ENCODE data around the gene PRICKLE2.
"Not testable (repeated sequence)": the region's sequence is repeated elsewhere in the genome, so short reads cannot be mapped to it uniquely, and the experiment has no call there.

PRICKLE2 gene

DNA sequence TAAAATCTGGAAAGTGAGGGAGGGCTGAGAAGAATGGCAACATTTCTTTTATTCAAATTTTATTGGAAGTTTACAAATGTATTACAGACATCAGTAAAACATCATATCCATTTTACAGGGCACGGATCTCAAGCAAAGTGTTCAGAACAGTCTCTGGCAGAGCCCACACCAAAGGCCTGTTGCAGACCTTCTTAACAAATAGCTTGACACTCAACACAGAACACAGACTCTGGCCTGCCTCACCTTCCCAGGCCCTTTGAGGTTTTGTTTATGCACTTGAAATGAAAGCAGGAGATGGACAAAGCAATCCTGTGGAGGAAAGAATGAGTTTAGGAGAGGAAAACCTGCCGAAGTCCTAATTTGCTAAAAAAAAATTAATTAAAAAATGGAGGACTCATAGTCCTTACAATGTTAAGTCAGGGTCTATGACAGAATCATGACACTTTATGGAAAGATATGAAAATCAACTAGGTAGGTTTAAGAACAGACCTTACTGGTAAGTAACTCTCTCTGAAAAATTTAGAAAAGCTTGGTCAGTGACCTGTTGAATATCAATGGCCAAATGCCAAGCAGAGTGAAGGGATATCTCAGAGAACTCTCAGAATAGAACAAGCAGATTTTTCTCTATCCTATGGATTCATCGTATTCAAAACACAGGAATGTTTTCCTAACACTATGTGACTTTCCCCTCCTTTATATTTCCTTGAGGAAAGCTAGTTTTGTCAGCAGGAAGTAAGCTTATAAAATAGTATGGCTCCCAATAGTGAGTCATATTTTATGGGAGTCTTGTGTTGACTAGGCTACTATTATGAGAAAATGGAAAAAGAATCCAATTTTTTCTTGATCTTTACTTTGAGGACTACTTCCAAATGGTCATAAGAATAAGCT is 131.2 kb downstream of the PRICKLE2 start:
- DNase-seq, result no peak

DNA sequence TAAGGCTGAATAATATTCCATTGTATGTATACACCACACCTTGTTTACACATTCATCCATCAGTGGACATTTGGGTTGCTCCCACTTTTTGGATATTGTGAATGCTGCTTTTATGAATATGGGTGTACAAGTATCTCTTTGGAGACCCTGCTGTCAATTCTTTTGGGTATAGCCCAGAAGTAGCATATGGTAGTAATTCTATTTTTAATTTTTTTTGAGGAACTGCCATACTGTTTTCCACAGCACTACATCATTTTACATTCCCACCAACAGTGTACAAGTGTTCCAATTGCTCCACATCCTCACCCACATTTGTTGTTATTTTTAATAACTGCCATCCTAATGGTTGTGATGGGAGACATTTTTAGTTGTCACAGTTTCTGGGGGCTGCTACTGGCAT is 132.1 kb downstream of the PRICKLE2 start:
- no peak for DNase-seq

DNA sequence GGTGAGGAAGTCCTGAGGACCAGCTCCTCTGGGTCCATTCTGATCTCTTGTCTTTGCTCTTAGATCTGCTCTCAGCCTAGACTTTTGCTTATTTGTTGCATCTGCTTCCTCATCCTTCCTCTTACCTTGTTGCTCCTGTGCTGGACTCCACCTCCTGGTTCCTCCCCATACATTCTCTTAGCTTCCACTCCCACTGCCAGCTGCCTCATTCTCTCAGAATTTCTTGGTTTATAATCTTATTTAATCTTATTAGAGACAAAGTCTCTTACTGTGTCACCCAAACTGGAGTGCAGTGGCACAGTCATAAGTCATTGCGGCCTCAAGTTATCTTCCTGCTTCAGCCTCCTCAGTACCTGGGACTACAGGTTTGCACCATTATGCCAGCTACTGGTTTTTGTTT is 133.8 kb downstream of the PRICKLE2 start:
- no peak for DNase-seq

DNA sequence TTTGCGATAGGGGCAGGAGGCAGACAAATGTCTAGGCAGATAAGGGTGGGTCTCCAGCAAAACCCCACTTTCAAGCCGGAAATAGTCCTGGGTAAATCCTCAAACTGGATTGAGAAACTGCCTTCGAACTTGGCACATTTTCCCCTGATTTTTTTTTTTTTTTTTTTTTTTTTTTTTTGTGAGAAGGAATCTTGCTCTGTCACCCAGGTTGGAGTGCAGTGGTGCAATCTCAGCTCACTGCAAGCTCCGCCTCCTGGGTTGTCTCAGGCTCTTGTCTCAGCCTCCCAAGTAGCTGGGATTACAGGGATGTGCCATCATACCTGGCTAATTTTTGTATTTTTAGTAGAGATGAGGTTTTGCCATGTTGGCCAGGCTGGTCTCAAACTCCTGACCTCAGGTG is 135.9 kb downstream of the PRICKLE2 start:
- not testable (repeated sequence) for DNase-seq

- DNase-seq, result no peak
These were observed 136.7 kb downstream of the PRICKLE2 start for GRCh38 chr3:64088408-64089205.

GRCh38 chr3:64086479-64087252 is 138.6 kb downstream of the PRICKLE2 start:
- DNase-seq, result no peak

- no peak for DNase-seq
These were observed 140.6 kb downstream of the PRICKLE2 start for GRCh38 chr3:64084640-64085039.

- no peak for DNase-seq
These were observed 141.7 kb downstream of the PRICKLE2 start for GRCh38 chr3:64083575-64083974.

DNA sequence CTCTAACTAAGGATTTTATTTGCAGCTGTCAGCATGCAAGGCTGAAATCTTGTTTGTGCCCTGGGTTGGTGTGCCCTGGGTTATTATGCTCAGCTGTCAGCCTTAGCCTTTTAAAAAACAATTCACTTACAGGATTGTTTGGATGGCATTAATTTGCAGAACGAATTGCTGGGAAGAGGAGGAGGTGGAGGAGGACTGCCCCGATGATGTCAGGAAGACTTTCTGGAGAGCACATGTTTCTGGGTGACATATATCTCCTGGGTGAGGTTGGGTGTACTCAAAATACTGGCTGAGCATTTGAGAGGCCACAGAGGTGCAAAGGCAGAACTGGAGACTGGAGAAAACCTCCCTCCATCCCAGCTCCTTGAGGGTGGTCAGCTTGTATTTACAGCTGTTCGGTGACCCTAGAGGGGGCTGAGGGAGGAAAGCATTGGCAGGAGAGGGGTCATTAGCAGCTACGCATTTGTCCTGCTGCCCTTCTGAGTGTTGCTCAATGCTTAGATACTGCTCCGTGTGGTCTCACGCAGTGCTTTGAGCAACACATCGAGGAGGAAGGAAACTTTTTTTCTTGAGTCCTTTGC is 142.2 kb downstream of the PRICKLE2 start:
- DNase-seq, result no peak

GRCh38 chr3:64082411-64082810 is 142.9 kb downstream of the PRICKLE2 start:
- DNase-seq, result no peak

DNA sequence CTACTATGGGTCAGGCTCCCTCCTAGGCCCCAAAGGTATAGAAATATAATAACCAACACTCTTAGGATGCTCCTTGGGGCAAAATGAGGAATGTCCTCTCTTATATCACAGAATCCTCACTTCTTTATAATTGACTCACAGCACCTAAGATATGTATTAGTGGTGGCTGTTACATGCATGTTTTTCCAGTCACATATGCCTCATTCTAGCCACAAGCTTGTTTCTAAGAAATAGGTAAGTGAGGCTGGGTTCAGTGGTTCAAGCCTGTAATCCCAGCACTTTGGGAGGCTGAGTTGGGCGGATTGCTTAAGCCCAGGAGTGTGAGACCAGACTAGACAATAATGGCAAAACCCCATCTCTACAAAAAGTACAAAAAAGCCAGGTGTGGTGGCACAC is 144.0 kb downstream of the PRICKLE2 start:
- DNase-seq, result no peak

DNA sequence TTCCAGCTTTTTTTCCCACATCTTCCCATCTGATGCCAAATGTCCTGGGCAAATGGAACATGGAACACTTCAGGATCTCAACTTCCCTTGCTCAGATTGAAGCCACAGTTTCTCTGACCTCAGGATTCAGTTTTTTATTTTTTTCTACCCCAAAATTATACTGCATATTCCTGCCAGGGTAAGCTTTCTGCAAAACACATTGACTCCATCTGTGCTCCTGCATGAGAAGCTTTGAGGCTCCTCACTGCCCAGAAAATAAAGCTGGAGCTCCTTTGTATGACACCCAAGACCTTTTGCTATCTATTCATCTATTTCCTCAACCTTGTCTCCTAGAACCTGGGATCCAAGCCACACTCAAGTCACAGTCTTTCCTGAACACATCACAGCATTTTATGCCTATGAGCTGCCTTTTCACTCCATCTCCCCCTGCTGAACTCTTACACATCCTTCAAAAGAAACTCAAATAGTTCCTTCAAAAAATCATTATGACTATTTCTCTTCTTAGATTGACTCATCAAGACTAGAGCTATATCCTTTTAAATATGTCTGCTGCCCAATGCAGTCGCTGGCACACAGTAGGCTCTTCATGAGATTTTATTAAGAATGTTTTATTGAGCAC is 144.5 kb downstream of the PRICKLE2 start:
- DNase-seq, result no peak

DNA sequence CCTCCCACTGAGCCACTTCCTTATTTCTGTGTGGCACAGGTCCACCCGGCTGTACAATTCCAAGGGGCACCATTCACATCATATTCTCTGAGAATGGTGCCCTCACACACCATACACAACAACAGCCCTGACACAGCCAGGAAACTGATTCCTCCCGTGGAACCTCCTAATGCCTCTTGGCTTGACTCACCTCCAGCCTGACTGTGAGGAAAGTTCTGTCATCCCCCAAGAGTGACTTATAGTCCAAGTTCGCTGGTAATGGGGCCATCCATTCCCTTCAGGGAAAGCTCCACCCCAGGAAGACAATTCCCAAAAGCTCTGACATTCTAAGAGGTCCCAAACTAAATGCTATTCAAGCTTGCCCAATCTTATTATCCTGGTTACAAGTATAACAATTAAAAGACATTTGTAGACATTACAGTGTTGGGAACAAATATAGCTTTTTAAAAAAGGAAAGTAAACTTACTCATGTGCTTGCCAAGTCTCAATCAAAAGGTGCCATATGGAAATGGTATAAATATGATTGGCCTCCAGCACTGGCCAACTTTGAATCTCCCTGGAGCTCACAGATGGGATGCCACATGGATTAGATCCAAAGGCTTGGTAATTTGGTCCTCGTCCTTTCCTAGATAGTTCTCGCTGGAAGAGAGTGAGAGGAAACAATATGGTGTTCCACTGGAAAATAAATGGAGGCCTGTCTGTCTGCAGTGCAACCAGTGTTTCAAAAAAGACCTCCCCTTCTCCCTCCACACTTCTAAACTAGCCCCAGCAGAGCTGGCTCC is 145.7 kb downstream of the PRICKLE2 start:
- DNase-seq, result no peak

- DNase-seq, result no peak
These were observed 146.3 kb downstream of the PRICKLE2 start for GRCh38 chr3:64078966-64079365.

DNA sequence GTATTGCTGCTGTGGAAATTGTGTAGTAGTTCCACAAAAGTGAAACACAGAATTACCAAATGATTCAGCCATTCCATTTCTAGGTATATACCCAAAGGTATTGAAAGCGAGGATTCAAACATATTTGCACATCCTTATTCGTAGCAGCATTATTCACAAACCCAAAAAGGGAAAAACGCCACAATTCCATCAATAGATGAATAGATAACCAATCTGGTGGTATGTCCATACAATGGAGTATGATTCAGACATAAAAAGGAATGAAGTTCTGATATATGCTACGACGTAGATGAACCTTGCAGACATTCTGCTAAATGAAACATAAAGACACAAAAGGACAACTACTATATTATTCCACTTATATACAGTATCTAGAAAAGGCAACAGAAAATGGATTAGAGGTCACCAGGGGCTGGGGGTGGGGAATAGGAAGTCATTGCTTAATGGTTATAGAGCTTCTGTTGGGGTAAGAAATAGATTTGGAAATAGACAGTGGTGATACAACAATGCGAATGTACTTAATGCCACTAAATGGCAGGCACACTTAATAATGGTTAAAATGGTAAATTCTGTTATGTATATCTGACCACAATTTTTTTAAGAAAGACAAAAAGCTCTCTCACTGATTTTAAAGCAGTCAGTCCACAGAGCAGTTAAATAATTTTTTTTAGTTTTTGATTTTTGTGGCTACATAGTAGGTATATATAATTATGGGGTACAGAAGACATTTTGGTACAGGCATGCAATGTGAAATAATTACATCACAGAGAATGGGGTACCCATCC is 150.2 kb downstream of the PRICKLE2 start:
- DNase-seq, result no peak

GRCh38 chr3:64074060-64074459 is 151.2 kb downstream of the PRICKLE2 start:
- no peak for DNase-seq

GRCh38 chr3:64073158-64073761 is 152.0 kb downstream of the PRICKLE2 start:
- no peak for DNase-seq

DNA sequence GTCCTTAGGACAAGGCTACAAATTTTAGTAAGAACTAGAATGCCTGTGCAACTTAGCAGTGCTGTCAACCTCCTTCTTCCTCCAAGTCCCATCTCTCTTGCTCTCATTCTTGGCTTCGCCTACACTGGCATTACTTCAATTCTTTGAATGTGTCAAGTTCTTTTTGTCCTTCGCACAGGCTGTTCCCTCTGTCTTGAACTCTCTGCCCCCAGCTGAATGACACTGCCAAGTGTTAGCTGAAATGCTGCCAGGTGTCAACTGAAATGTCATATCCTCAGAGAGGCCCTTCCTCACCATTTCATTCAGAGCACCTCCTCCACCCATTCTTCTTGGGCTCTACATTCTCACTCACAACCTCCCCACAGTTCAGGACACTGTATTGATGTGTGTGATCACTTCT is 153.1 kb downstream of the PRICKLE2 start:
- DNase-seq, result no peak

DNA sequence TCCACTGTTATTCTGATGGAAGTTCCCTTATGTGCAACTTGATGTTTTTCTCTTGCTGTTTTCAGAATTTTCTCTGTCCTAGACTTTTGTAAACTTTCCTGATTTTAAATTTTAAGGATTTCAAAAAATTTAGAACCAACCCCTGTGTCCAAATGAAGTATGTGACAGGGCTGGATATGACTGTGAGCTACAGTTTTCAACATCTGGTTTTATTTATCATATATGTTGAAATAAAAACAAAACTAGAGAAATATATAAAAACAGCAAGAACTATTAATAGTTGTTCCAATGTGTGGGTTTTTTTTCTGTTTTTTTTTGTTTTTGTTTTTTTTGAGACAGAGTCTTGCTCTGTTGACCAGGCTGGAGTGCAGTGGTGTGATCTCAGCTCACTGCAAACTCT is 154.6 kb downstream of the PRICKLE2 start:
- DNase-seq, result no peak
